Measurements from ENCODE around the gene CDC123.

Gene CDC123

GRCh38 chr10:12194752-12195271 is 1.2 kb upstream of the CDC123 start:
- ATAC-seq: peak; percentile 43
- TF ChIP-seq RARB (CRISPR knock-in tag; IDR thresholded peaks at IDR 0.05): no peak
- no peak for TF ChIP-seq ZNF70 (CRISPR knock-in tag; IDR thresholded peaks at IDR 0.05)
- TF ChIP-seq POU6F1 (CRISPR knock-in tag; IDR thresholded peaks at IDR 0.05; ENCODE audit: borderline replicate concordance, low read depth): no peak
- no peak for TF ChIP-seq SNAI2 (CRISPR knock-in tag; IDR thresholded peaks at IDR 0.05)

DNA sequence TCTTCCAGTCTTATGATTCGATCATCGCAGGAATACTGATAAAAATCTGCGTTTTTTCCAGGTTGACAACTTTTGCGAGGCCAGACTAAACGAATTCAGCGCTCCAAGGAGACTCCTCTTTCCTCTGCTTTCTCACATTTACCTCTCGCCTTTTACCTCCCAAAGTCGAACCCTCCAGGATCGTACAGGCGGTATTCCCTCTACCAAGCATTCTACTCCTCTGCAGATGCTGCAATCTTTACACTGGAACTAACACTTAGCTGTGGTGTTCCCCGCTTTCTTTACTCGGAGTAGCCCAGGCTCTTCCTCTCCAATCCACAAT is 746 bp upstream of the CDC123 start:
- TF ChIP-seq OSR1 (CRISPR knock-in tag; IDR thresholded peaks at IDR 0.05) (no peak), TOX (CRISPR knock-in tag; IDR thresholded peaks at IDR 0.05; ENCODE audit: borderline replicate concordance) (no peak), ZFP3 (CRISPR knock-in tag; IDR thresholded peaks at IDR 0.05) (no peak)
- peak; percentile 36 for ATAC-seq

DNA sequence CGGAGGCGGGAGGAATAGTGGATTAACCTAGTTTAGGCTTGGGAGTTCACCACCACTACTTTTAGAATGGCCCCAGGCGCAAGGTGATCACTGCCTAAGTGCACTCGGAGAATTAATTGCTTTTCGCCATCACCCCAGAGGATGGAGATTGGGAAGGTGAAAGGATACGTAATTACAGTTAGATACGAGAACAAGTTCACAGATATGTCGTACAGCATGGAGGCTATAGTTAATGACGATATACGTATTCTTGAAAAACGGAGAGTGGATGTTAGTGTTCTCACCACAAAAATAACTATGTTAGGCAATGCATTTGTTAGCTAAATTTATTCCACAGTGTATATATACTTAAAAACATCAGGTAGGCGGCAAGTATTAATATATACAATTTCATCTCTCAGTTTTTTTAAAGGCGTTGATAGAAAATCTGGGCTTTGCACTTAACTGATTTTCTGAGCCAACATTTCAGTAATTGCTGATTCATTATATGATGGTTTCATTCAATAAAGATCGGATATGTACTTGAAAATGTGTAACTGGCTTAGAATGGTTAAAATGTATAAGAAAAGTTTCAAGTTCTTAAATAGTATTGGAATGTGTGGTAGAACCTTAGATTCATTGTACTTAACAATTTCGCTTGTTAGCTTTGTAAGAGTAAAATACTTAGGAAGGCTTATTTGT is 683 bp downstream of the CDC123 start:
- no peak; the same call in 2 of the 3 replicates for ATAC-seq
- no peak for TF ChIP-seq CSDC2 (CRISPR knock-in tag; IDR thresholded peaks at IDR 0.05)
- no peak for TF ChIP-seq TOX (CRISPR knock-in tag; IDR thresholded peaks at IDR 0.05; ENCODE audit: borderline replicate concordance)
- no peak for TF ChIP-seq TCF4 (CRISPR knock-in tag; IDR thresholded peaks at IDR 0.05; ENCODE audit: borderline replicate concordance)
- no peak for TF ChIP-seq POU6F1 (CRISPR knock-in tag; IDR thresholded peaks at IDR 0.05; ENCODE audit: borderline replicate concordance, low read depth)
- TF ChIP-seq, protein P1, sequence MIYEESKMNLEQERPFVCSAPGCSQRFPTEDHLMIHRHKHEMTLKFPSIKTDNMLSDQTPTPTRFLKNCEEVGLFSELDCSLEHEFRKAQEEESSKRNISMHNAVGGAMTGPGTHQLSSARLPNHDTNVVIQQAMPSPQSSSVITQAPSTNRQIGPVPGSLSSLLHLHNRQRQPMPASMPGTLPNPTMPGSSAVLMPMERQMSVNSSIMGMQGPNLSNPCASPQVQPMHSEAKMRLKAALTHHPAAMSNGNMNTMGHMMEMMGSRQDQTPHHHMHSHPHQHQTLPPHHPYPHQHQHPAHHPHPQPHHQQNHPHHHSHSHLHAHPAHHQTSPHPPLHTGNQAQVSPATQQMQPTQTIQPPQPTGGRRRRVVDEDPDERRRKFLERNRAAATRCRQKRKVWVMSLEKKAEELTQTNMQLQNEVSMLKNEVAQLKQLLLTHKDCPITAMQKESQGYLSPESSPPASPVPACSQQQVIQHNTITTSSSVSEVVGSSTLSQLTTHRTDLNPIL (CRISPR knock-in tag; IDR thresholded peaks at IDR 0.05; ENCODE audit: low read depth): no peak
- TF ChIP-seq ZNF70 (CRISPR knock-in tag; IDR thresholded peaks at IDR 0.05): no peak
- no peak for TF ChIP-seq GLIS3 (CRISPR knock-in tag; IDR thresholded peaks at IDR 0.05)
- no peak for TF ChIP-seq TSHZ2 (CRISPR knock-in tag; IDR thresholded peaks at IDR 0.05)
- TF ChIP-seq ARNTL (CRISPR knock-in tag; IDR thresholded peaks at IDR 0.05; ENCODE audit: borderline replicate concordance, low read depth): no peak
- no peak for TF ChIP-seq RARB (CRISPR knock-in tag; IDR thresholded peaks at IDR 0.05)
- TF ChIP-seq BACH2 (CRISPR knock-in tag; IDR thresholded peaks at IDR 0.05; ENCODE audit: borderline replicate concordance): no peak
- no peak for TF ChIP-seq ZNF8 (CRISPR knock-in tag; IDR thresholded peaks at IDR 0.05)

GRCh38 chr10:12198156-12198555 is 2.2 kb downstream of the CDC123 start:
- no peak for ATAC-seq
- TF ChIP-seq ARNTL (CRISPR knock-in tag; IDR thresholded peaks at IDR 0.05; ENCODE audit: borderline replicate concordance, low read depth) (no peak), ZNF565 (CRISPR knock-in tag; conservative IDR thresholded peaks at IDR 0.05; ENCODE audit: low read depth) (no peak), ISL1 (CRISPR knock-in tag; IDR thresholded peaks at IDR 0.05) (no peak), BACH2 (CRISPR knock-in tag; IDR thresholded peaks at IDR 0.05; ENCODE audit: borderline replicate concordance) (no peak), ZNF8 (CRISPR knock-in tag; IDR thresholded peaks at IDR 0.05) (no peak), ZFP30 (CRISPR knock-in tag; IDR thresholded peaks at IDR 0.05) (no peak)
- TF ChIP-seq, protein P1 (CRISPR knock-in tag; IDR thresholded peaks at IDR 0.05; ENCODE audit: low read depth): no peak

All from SK-N-SH treated with all-trans-retinoic acid at 6 μM for 48 hours (cell line).